Neural cell (in vitro differentiated cells): ENCODE results near the gene WFIKKN2. TPM values are rescaled to one million over a fixed set of nuclear protein-coding genes. Genes with fewer than 3 reads are reported as not detected.

Experiments used
- H2AFZ ChIP-seq: fragments of 200-600, 300-800 bp; sonication (generic), shearing (Covaris generic); 2 replicates; pipeline ENCODE4 v1.6.0; 2014; ENCODE audit warnings: low read depth, mild to moderate bottlenecking, antibody characterized with exemption, low read length, moderate library complexity
- H3F3A ChIP-seq: fragments of 200-600 bp; shearing (Covaris generic); 2 replicates; pipeline ENCODE4 v1.6.1; 2016; ENCODE audit warnings: mild to moderate bottlenecking, moderate library complexity, mixed read lengths, antibody characterized with exemption, low read length; ENCODE audit not compliant: insufficient read depth, poor library complexity, severe bottlenecking
- H3K27ac ChIP-seq: fragments of 200-600, 300-800 bp; sonication (generic), shearing (Covaris generic); 2 replicates; pipeline ENCODE4 v1.5.1; 2014; ENCODE audit warnings: mild to moderate bottlenecking, low read length, moderate library complexity
- H3K27me3 ChIP-seq: fragments of 300-800, 200-600 bp; sonication (generic), shearing (Covaris generic); 2 replicates; pipeline ENCODE4 v1.6.0; 2014; ENCODE audit warnings: mild to moderate bottlenecking, low read depth, low read length, moderate library complexity; ENCODE audit not compliant: insufficient read depth
- H3K36me3 ChIP-seq: fragments of 300-800, 200-600 bp; sonication (generic), shearing (Covaris generic); 2 replicates; pipeline ENCODE4 v1.5.1; 2014; ENCODE audit warnings: mild to moderate bottlenecking, antibody characterized with exemption, low read length, moderate library complexity; ENCODE audit not compliant: insufficient read depth
- H3K4me2 ChIP-seq: fragments of 300-800, 200-600 bp; sonication (generic), shearing (Covaris generic); 2 replicates; pipeline ENCODE4 v1.6.0; 2014; ENCODE audit warnings: mild to moderate bottlenecking, low read length
- H3K4me3 ChIP-seq: fragments of 300-800, 200-600 bp; sonication (generic), shearing (Covaris generic); 2 replicates; pipeline ENCODE4 v1.5.1; 2014; ENCODE audit warnings: mild to moderate bottlenecking, low read length, moderate library complexity
- H3K79me2 ChIP-seq: fragments of 200-600 bp; shearing (Covaris generic); replicated peaks from 2 replicates; pipeline ENCODE4 v1.6.0; 2014; ENCODE audit warnings: mild to moderate bottlenecking, low read length, moderate library complexity; ENCODE audit not compliant: insufficient read depth
- H3K9ac ChIP-seq: fragments of 300-800, 200-600 bp; sonication (generic), shearing (Covaris generic); 2 replicates; pipeline ENCODE4 v1.6.1; 2016; ENCODE audit warnings: mild to moderate bottlenecking, low read length, mixed read lengths
- H3K9me2 ChIP-seq: fragments of 200-600 bp; shearing (Covaris generic); 2 replicates; pipeline ENCODE4 v1.6.1; 2016; ENCODE audit warnings: mild to moderate bottlenecking, low read length, mixed read lengths; ENCODE audit not compliant: insufficient read depth
- H3K9me3 ChIP-seq: fragments of 200-600, 300-800 bp; sonication (generic), shearing (Covaris generic); 2 replicates; pipeline ENCODE4 v1.6.1; 2016; ENCODE audit warnings: mild to moderate bottlenecking, mixed run types, low read length, moderate library complexity, mixed read lengths
- H4K20me1 ChIP-seq: fragments of 200-600 bp; shearing (Covaris generic); 2 replicates; pipeline ENCODE4 v1.6.1; 2016; ENCODE audit warnings: mild to moderate bottlenecking, mixed run types; ENCODE audit not compliant: insufficient read depth
- EP300 ChIP-seq: fragments of 450-650 bp; conservative IDR thresholded peaks from 2 replicates; pipeline ENCODE4 v1.6.1; 2014; ENCODE audit warnings: antibody characterized with exemption, mild to moderate bottlenecking, moderate library complexity; ENCODE audit not compliant: poor library complexity, severe bottlenecking
- EZH2 ChIP-seq: fragments of 200-600, 300-800 bp; shearing (Covaris generic), sonication (generic); IDR thresholded peaks from 2 replicates; pipeline ENCODE4 v1.6.1; 2014; ENCODE audit warnings: antibody characterized with exemption, low read length, borderline replicate concordance, mild to moderate bottlenecking; ENCODE audit not compliant: insufficient read depth, poor library complexity, severe bottlenecking
- MXI1 ChIP-seq: fragments of 450-650 bp; conservative IDR thresholded peaks from 2 replicates; pipeline ENCODE4 v1.6.1; 2014; ENCODE audit warnings: antibody characterized with exemption, mild to moderate bottlenecking; ENCODE audit not compliant: poor library complexity, severe bottlenecking
- POLR2AphosphoS5 ChIP-seq: IDR thresholded peaks from 2 replicates; pipeline ENCODE4 v1.6.1; 2012
- RAD21 ChIP-seq: fragments of 450-650 bp; conservative IDR thresholded peaks from 2 replicates; pipeline ENCODE4 v1.6.1; 2014; ENCODE audit warnings: antibody characterized with exemption, mild to moderate bottlenecking, moderate library complexity
- REST ChIP-seq: IDR thresholded peaks from 2 replicates; pipeline ENCODE4 v1.6.1; 2012; ENCODE audit warnings: borderline replicate concordance
- SMC3 ChIP-seq: fragments of 450-650 bp; conservative IDR thresholded peaks from 2 replicates; pipeline ENCODE4 v1.6.1; 2014; ENCODE audit warnings: antibody characterized with exemption, mild to moderate bottlenecking, moderate library complexity; ENCODE audit not compliant: poor library complexity
- TAF1 ChIP-seq: IDR thresholded peaks from 2 replicates; pipeline ENCODE4 v1.6.1; 2012; ENCODE audit warnings: low read depth
- polyA plus RNA-seq: library from polyadenylated mRNA; depleted of rRNA; stranded (reverse); fragments of >200 nt; gene quantifications from 2 replicates; pipeline ENCODE4 v1.2.3, GENCODE V29; 2014
- TF ChIP-seq, protein P1 (sequence below): fragments of 450-650 bp; IDR thresholded peaks from 2 replicates; pipeline ENCODE4 v1.5.1; 2014; ENCODE audit warnings: antibody characterized with exemption, mild to moderate bottlenecking, moderate library complexity; ENCODE audit not compliant: poor library complexity, severe bottlenecking

Gene WFIKKN2
- polyA plus RNA-seq, 1 donor from 2014 or later = not detected

- Histone ChIP-seq H3K9me2 (no peaks in the 10 kb centered on the region), H3K27ac (peak overlapping the region; percentile 96), H3K36me3 (no peaks in the 10 kb centered on the region), H3K79me2 (peaks cover 63% of the 10 kb centered on the region), H4K20me1 (no peaks in the 10 kb centered on the region), H3K9me3 (no peaks in the 10 kb centered on the region), H3F3A (no peaks in the 10 kb centered on the region), H3K9ac (peak overlapping the region; percentile 95), H3K4me3 (peak overlapping the region; percentile 70), H2AFZ (no peak overlapping the region), H3K4me2 (no peak overlapping the region), H3K27me3 (no peaks in the 10 kb centered on the region)
- TF ChIP-seq EZH2 = no peak
- TF ChIP-seq MXI1 = no peak
- peak; percentile 63 for TF ChIP-seq POLR2AphosphoS5
- TF ChIP-seq, protein P1, sequence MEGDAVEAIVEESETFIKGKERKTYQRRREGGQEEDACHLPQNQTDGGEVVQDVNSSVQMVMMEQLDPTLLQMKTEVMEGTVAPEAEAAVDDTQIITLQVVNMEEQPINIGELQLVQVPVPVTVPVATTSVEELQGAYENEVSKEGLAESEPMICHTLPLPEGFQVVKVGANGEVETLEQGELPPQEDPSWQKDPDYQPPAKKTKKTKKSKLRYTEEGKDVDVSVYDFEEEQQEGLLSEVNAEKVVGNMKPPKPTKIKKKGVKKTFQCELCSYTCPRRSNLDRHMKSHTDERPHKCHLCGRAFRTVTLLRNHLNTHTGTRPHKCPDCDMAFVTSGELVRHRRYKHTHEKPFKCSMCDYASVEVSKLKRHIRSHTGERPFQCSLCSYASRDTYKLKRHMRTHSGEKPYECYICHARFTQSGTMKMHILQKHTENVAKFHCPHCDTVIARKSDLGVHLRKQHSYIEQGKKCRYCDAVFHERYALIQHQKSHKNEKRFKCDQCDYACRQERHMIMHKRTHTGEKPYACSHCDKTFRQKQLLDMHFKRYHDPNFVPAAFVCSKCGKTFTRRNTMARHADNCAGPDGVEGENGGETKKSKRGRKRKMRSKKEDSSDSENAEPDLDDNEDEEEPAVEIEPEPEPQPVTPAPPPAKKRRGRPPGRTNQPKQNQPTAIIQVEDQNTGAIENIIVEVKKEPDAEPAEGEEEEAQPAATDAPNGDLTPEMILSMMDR = no peak
- TF ChIP-seq REST = peak; percentile 70
- TF ChIP-seq RAD21 = peak; percentile 32
- TF ChIP-seq TAF1 = no peak
- peak; percentile 33 for TF ChIP-seq SMC3
- TF ChIP-seq EP300 = no peak
Observed at GRCh38 chr17:50865060-50865867, 29.9 kb downstream of the WFIKKN2 start.

- H3K79me2 ChIP-seq = peaks cover 63% of the 10 kb centered on the region
- H3K36me3 ChIP-seq = no peaks in the 10 kb centered on the region
- peak; percentile 40 for TF ChIP-seq MXI1
- TF ChIP-seq, protein P1 = no peak
Observed at GRCh38 chr17:50865868-50866260, 30.5 kb downstream of the WFIKKN2 start.

More at GRCh38 chr17:50865868-50866260, 30.5 kb downstream of the WFIKKN2 start:
- no peaks in the 10 kb centered on the region for H3K27me3 ChIP-seq
- peak overlapping the region; percentile 96 for H3K27ac ChIP-seq
- no peaks in the 10 kb centered on the region for H4K20me1 ChIP-seq
- no peak overlapping the region for H2AFZ ChIP-seq
- peak overlapping the region; percentile 70 for H3K4me3 ChIP-seq
- peak overlapping the region; percentile 95 for H3K9ac ChIP-seq
- no peaks in the 10 kb centered on the region for H3K9me2 ChIP-seq
- no peaks in the 10 kb centered on the region for H3K9me3 ChIP-seq
- no peak overlapping the region for H3K4me2 ChIP-seq
- H3F3A ChIP-seq = no peaks in the 10 kb centered on the region
